Stimulated activated CD8-positive, alpha-beta memory T cell treated with anti-CD3 and anti-CD28 coated beads, Interleukin-7, amount 100 ng/mL, for 48 hours (primary cell): ENCODE measurements around the gene LDLRAD4.
"Not testable (repeated sequence)": the region's sequence is repeated elsewhere in the genome, so short reads cannot be mapped to it uniquely, and the experiment has no call there.

Experiments
- DNase-seq, 2 donors: peaks; one replicate each; pipeline ENCODE4 v3.0.0-alpha.2; 2020; ENCODE audit warnings: low read depth in 1 of 2; ENCODE audit errors: extremely low read depth in 1 of 2

The LDLRAD4 gene

DNA sequence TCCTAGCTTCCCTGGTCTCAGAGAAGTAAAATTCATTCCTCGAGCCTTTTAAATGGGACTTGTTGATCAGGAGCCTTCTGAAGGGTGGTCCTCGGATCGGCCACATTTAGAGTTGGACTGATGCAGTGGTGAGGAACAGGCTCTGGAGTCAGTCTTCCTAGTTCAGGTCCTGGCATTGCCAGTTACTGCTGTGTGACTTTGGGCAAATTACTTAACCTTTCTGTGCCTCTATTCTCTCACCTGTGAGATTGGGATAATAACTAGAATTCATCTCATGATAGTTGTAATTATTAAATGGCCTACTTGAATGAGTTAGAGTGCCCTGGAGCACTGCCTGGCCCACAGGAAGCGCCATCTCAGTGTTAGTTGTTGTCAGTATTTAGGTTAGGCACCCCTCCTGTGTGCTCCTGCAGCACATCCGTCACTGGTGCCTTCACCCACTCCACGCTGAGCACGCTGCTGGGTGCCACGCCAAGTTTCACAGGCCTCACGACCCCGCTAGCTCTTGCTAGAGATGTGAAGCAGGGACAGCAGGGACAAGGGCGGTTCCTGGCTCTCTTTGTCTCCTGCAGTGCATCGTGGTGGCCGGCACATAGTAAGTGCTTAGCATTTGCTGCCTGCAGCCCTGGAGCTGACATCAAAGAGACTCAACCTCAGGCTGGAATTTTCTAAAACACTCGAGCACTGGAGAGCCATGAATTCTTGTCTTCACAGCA, 384.9 kb downstream of the LDLRAD4 start:
- no peak for DNase-seq

DNA sequence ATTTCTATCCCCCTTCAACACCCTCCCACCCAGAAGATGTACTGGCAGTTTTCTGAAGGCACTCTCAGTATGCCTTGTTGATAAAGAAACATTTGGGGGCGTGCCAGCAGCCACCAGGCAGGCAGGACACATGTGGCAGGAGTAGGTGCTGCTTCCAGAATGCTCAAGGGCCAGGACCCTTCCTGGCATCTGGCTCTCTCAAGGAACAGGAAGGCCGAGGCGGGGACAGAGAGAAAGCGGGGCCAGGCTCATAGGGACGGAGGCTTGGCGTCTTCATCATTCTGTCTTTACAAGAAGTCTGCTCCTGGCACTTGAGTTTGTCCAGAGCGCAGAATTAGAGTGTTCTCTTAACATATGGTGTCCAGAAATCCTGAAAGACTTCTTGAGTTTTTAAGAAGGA, 386.2 kb downstream of the LDLRAD4 start:
- no peak for DNase-seq

DNA sequence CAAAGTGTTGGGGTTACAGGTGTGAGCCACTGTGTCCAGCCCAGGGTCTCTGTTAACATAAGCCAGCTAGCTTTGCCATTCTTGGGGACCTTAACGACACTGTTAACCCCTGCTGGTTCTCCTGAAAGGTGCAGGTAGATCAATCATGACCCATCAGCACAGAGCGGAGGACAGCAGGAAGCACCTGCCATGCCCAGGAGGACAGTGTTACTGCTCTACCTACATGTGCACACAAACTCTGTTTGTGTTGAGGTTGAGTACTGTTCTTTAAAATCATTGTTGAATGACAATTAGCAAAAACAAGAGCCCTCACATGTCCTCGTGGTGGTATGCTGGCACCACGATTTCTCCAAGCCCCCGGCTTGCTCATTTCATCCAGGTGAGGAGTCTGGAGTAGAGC, 386.9 kb downstream of the LDLRAD4 start:
- DNase-seq, result no peak

DNA sequence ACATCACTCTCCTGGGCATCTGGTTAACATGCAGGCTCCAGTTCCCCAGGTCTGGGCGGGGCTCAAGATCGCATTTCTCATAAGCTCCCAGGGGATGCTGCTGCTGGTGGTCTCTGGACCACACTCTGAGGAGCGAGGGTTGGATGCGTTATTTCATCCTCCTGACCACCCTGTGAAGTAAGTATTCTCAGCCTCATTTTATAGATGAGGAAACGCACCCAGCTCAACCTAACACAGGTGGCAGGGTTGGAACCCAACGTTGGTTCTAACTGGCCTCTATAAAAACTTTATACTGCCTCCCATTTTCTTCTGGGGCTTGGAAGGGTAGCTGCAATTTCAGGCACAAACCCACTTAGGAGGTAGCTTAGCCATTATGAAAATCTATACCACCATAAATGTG, 387.3 kb downstream of the LDLRAD4 start:
- DNase-seq, result no peak

DNA sequence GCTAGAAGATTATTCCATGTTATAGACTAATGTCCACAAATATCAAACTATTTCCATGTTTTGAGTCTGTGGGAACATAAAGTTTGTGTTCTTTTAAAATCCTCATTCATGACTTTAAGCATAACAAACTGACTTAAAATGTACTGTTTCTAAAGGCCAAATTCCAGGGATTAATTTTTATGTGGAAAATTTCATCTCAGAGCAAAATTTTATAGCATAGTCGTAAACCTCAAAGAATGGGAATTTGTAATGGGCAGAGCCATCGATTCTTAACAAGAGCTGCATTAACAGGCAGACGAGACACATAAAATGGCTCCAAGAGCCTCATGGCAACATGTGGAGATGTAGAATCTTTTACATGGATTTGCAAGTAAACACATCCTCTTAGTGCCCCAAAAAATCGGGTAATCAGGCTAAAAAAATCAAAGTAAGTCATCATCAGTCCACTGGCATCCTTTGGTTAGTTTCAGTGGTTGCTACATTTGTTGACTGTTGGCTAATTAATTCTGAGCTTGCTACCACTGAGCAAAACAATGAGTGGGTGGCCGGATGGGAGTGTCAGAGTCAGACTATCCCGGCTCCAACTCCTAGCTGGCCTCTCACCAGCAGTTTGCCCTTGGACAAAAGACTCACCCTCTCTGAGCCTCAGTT, 388.2 kb downstream of the LDLRAD4 start:
- DNase-seq, result no peak

DNA sequence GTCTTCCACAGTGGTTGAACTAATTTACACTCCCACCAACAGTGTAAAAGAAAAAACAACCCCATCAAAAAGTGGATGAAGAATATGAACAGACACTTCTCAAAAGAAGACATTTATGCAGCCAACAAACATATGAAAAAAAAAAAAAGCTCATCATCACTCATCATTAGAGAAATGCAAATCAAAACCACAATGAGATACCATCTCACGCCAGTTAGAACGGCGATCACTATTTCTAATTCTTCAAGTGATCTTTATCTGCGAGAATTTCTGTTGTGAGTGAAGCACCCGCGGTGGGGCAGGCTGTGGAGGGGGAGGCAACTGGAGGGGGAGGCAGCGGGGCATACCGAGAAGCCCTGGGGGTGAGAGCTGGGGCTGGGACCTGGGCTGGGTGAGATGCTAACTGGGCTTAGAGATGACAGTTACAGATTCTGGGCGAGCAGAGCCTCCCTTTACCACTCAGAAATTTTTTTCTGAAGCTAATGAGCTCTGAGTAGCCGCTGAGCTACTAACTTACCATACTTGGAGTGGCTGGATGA, 389.5 kb downstream of the LDLRAD4 start:
- not testable (repeated sequence) for DNase-seq

DNA sequence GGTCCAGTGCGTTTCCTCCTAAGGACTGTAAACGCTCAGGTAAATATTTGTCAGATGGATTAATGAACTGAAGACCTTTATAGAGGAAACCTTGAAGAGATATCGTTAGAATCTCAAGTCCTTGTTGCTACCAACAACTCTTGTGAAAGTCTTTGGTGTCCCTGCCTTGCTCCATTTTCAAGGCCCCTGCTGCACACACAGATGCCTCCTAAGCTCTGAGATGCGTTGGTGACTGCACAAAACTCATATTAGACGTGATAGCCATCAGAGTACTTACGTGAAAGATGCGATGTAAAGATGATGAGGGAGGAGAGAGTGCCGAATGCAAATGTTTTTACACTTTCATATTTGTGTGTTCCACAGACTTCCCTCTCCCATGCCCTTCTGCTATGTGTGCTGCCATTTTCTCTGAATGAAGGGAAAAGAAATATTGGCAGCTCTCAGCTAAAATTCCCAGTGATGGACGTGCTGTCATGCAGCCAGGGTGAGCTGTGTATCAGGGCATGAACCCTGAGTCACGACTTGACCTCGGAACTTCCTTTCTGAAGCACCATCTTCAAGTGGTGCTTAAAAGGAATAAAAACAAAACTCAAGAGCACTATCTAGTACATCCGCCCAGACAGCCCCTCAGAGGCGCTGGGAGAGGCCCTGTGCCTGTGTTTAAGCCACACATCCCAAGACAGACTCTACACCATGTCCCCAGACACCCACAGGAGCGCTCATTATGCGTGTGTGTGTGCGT, 390.4 kb downstream of the LDLRAD4 start:
- DNase-seq, result no peak

DNA sequence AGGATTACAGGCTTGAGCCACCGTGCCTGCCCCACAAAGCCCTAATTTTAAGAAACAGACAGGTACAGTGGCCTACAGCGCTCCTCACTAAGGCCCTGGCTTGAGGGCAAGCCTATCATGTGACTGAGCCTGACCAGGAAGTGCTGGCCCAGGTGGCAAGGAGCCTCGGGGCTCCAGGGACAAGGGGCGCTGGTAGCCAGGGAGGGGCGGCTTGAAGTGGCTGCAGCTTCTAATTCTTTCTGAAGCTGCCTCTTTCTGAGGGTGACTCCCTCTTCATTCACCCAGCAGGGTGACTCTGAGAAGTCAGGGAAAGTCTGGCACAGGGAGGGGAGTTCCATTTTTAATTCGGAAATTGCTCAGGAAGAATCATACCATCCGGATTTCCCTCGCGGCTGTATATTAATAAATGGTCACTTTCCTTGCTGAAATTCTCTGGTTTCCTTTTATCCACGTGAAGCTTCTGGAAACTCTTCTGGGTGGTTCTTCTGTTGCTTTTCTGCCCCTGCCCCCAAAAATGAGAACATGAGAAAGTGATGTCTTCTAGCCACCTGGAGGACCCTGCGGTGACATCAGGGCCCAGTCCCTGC, 392.1 kb downstream of the LDLRAD4 start:
- DNase-seq, result no peak

DNA sequence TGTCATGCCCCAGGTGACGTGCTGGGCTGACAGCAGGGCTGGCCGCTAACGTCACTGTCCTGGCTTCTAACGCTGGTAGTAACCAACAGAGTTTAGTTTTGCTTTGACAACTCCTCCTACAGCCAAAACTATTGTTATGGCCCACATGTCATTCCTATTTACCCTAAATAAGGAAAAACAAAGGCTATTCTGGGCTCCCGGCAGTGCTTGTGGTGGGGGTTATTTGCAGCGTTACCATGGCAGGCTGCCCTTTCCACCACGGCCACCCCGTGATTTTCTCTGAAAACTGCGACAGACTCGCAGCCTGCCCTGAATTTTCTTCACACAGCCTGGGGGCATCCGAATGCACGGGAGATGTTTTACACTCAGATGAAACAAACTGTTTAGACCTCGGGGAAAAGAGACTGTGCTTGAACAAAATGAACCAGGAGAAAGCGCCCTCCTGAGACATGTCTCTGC, 392.6 kb downstream of the LDLRAD4 start:
- no peak for DNase-seq

DNA sequence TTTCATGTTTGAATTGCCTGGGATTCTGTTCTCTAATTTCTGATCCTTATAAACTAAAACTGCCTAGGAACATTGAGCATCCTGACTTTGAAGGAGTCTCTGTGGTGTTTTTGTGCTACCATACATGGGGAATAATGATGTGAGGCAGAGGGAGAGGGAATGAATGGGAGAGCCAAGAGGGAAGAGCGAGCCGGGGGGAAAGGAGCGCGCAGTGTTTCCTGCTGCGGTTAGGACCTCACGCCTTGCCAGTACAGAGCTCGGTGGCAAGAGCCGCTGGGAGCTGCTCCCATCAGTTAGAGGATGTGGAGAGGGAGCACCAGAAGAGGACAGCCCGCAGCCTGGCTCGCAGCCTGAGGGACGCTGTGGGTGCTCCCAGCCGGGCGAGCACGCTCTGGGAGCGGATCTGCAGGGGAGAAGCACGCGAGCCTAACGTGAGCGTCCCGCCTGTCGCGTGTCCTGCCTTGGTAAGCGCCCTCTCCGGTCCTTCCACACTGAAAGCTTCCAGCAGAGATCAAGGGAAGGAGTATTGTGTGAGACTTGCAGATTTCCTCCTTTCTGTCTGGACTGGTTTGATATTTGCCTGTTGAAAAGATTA, 393.1 kb downstream of the LDLRAD4 start:
- DNase-seq, result no peak

DNA sequence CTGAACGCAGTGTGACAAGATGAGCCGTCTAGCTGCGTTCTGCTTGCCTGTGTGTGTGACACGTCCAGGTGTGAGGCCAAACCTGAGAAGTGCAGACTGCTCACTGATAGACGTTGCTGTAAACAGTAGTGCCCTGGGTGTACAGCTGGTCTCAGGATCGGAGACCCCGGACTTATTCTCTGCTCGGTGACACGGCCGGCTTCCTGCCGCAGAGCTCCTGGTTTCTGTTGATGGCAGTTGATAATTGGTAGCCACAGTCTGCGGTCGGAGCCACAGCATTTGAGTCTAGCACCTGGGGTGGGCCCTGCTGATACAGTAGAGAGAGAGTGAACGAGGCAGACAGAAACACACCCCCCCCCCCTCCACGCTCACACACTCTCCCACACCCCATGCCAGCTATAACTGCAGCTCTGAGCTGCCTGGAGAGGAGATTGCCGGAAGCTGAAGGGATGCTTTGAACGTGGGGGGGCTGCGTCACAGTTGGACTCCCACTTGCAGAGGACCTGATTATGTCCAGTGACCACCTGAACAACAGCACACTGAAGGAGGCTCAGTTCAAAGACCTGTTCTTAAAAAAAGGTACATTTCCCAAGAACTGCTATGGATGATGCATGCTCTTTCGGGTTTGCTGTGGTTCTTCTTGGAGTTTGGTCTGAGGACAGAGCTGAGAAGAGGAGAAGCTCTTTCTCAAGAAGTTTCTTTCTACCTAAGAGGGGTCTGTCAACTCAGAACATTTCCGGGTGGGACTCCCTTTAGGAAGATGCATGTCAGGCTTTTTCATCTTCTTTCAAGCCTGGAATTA, 393.8 kb downstream of the LDLRAD4 start:
- DNase-seq, result peak; percentile 69 to 82

DNA sequence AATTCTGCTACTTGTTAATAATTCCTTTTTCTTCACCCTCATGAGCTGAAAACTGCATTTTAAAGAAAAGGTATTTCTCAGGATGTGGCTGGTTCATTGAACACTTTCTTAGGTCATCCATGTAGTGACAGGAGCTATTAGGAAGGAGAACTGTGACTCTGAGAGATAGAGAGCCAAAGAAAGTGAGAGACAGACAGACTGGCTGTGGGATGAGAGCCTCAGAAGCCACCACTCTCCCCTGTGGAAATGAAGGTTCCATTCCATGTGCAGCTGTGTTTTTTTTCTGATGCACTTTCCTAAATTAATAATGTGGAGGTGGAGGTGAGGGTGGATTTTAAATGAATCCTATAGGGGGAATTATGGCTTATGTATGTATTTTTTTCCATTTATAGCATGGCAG, 394.5 kb downstream of the LDLRAD4 start:
- no peak for DNase-seq

DNA sequence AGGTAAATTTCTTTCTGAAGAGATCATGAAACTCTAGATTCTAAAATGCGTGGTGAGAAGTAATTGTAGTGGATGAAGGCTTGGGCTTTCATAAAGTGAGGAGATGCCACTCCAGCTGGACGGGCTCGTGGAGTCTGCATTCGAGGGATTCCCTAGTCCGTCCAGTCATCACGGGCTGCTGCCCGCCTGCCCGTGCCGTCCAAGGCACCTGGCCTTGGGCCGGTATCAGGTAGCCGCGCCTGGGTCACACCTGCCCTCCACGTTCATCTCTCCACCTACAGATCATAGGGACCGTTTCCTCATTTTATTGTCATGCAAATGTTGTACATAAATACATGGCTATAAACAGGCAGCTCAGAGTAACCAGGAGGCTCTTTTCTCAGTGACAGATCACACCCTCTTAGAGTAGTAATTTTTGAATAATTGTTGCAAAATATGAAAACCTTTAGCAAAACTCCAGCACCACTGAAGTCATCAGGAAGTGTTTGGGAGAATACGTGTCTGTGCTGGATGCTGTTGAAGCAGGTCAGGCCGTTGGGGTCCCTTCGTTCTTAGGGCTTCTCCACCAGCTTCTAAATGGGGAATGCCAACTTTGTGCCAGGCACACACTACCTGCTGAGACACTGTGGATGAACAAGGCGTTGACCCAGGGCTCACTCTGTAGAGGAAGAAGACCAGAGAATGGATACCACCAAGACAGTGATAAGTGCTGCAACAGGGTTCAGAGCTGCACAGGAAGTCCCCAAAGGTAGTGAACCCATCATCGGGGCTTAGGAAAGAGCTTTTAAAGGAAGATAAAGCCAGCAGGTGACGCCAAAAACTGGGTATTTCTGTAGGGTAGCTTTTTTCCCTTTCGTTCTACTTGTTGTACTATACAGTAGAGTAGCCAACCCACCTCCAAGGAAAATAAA, 395.3 kb downstream of the LDLRAD4 start:
- DNase-seq, result no peak

DNA sequence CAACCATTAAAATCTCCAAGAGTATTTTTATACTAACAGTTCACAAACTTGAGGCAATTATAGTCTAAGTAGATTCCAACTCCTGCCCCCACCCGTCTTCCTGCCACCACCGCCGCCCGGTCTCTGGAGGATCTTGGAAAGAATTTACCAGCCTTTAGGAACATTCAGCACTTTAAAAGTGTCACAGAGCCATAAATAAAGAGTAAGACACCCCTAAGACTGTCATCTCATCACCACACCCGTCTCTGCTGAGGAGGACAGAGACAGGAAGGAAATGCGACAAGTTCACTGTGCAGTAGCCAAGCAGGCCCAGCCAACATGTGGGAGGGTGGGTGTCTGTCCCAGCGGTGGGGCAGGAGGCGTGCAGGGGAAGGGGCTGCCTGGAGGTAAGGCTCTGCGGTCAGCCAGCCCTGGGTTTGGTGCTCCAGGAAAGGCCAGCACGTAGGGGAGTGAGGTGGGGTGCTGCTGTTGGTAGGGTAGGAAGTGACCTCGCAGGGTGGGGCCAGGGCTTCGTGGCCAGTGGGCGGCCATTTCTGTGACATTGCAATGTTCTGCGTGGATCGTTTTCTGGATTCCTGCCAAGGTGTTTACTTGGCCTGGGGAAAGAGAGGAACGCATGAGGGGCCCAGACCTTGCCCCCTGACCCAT, 396.2 kb downstream of the LDLRAD4 start:
- DNase-seq, result no peak

DNA sequence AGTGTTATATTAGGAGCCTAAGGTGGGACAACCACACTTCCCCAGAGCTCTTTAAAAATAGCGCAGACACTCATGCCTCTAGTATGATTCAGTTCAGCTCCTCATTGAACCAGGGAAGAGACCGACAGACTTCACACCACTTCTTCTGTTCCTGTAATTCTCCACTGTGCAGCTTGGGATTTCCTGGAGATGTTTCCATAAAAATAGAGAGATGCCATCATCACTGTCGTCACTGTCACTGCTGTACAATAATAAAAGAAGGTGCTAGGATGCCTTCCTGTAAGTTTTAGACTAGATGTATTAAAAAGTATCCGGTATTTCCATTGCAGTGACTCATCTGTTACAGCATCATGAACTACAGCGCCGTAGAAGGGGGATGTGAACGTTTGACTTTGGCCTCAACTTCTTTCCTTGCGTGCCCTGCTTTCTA, 396.9 kb downstream of the LDLRAD4 start:
- DNase-seq, result no peak

DNA sequence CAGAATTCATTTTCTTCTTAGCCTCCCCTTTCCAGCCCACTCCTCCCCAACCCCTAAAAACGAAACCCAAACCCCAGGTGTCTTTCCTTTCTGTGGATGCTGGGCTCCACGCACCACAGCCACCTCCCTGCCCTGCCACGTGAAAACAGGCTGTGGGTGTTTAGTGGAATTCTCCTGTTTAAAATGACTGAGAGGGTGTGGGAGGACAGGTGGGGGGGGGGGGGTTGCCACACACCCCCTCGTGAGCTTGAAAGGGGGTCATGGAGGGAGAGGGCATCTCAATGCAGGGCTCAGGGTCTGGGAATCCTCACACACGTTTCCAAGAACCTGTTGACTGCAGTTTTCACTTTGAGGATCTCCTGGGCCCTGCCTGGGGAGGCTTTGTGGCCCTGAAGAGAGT, 397.5 kb downstream of the LDLRAD4 start:
- DNase-seq, result no peak

DNA sequence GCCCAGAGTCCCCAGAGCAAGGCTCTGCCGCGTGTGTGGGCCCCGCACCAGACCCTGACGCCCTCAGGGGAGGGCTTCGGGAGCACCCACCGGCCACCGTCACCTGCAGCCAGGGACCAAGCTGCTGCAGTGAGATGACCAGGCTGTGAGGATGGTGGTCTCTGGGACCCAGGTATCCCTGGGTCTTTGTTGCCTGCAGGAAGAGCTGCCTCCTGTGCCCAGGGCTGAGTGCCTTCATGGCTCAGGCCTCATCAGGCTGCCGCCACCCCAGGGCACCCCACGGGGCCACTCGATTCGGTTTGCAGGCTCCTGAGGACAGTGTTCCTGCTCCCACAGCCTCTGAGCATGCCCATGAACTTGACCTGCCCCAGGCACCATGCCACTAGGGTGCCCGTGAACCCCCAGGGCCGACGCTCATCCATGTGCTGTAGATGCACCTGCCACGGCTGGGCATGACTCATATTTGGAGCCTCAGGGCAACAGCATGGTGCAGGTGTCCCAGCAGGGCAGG, 398.0 kb downstream of the LDLRAD4 start:
- no peak for DNase-seq

DNA sequence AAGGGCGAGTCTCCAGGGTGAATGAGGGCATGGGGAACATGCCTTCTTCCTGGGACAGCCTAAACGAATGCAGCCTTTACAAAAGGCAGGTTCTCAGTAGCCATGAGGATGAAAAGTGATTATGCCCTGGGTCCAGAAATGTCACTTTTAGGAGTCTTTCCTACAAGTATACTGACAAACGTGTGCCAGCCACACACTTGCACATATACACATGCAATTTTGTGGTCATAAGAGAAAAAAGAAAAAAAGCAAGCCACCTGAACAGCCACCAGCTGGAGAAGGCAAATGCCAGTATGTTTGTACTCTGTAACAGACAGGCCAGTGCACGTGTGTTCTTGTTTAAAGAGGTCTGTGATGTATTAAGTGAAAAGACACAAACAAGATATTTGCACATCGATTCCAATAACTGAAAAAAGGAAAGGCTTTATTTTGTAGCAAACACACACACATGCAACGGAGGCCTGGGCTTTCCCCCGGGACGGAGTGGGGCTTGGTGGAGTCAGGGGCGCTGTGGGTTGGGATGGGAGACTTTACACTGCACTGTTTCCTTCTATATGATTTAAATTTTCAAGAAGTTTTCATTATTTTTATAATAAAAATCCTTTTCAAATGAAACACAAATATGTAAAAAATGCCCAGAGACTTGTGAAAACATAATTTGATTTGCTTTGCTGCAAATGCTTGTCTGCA, 399.4 kb downstream of the LDLRAD4 start:
- DNase-seq, result no peak
